Common myeloid progenitor, CD34-positive (primary cell): ENCODE results near the gene ASIC2.

Experiments
- CTCF ChIA-PET: fragments of 350-600 bp; sonication (Branson Sonifier 250); formaldehyde crosslinking; loops from one replicate; lab custom pipeline; 2021; ENCODE audit warnings: antibody characterized with exemption; lab: Charles Lee
- POLR2A ChIA-PET: fragments of 350-600 bp; sonication (Branson Sonifier 250); formaldehyde crosslinking; loops from one replicate; lab custom pipeline; 2021; ENCODE audit warnings: antibody characterized with exemption; lab: Charles Lee
- DNase-seq, 3 donors: peaks; one replicate each; pipeline versions ENCODE4 v3.0.0 to v3.0.0-alpha.2; 2013
- H3K27ac ChIP-seq, 2 experiments: 1 replicate in 1 of 2; 2 replicates in 1 of 2; pipeline ENCODE4 v1.7.0; 2013; ENCODE audit warnings: inconsistent platforms in 2 of 2, low read length in 2 of 2, mild to moderate bottlenecking in 2 of 2, low read depth in 1 of 2, moderate library complexity in 1 of 2; ENCODE audit not compliant: severe bottlenecking in 2 of 2, insufficient read depth in 1 of 2, poor library complexity in 1 of 2
- H3K27me3 ChIP-seq, 5 experiments: replicated peaks in 2 of 5; 1 replicate in 3 of 5; 2 replicates in 2 of 5; pipeline versions ENCODE4 v1.6.1 to v1.7.0; 2013; ENCODE audit warnings: low read length in 4 of 5, mild to moderate bottlenecking in 2 of 5, moderate library complexity in 2 of 5, inconsistent platforms in 1 of 5; ENCODE audit not compliant: insufficient read depth in 5 of 5, control insufficient read depth in 4 of 5
- H3K36me3 ChIP-seq, 4 experiments: 1 replicate in 2 of 4; 2 replicates in 2 of 4; pipeline versions ENCODE4 v1.6.1 to v1.7.0; 2013; ENCODE audit warnings: low read length in 3 of 4, control low read depth in 1 of 4, mild to moderate bottlenecking in 1 of 4; ENCODE audit not compliant: control insufficient read depth in 4 of 4, insufficient read depth in 4 of 4
- H3K4me1 ChIP-seq, 4 experiments: 1 replicate in 3 of 4; 2 replicates in 1 of 4; pipeline versions ENCODE4 v1.6.1 to v1.7.1; 2013; ENCODE audit warnings: low read length in 3 of 4, mild to moderate bottlenecking in 3 of 4, control low read depth in 1 of 4, inconsistent platforms in 1 of 4, moderate library complexity in 1 of 4; ENCODE audit not compliant: control insufficient read depth in 4 of 4, insufficient read depth in 4 of 4; ENCODE audit errors: control extremely low read depth in 1 of 4
- H3K4me3 ChIP-seq, 7 experiments: 1 replicate in 4 of 7; 2 replicates in 3 of 7; pipeline versions ENCODE4 v1.5.1 to v1.7.0; 2013; ENCODE audit warnings: mild to moderate bottlenecking in 7 of 7, low read length in 6 of 7, moderate library complexity in 6 of 7, inconsistent platforms in 2 of 7, low read depth in 2 of 7, control low read depth in 1 of 7; ENCODE audit not compliant: insufficient read depth in 4 of 7, control insufficient read depth in 1 of 7; ENCODE audit errors: extremely low read depth in 1 of 7
- H3K9me3 ChIP-seq, 5 experiments: 1 replicate in 4 of 5; 2 replicates in 1 of 5; pipeline versions ENCODE4 v1.6.1 to v1.7.1; 2013; ENCODE audit warnings: low read length in 4 of 5, mild to moderate bottlenecking in 2 of 5, inconsistent platforms in 1 of 5, low read depth in 1 of 5, moderate library complexity in 1 of 5; ENCODE audit not compliant: control insufficient read depth in 4 of 5, insufficient read depth in 2 of 5; ENCODE audit errors: control extremely low read depth in 1 of 5
- WGBS: methylation state at CpG from one replicate; pipeline ENCODE4 v1.1.5; 2013; ENCODE audit not compliant: insufficient coverage; 5-methylcytosine and 5-hydroxymethylcytosine counted together

Gene ASIC2

DNA sequence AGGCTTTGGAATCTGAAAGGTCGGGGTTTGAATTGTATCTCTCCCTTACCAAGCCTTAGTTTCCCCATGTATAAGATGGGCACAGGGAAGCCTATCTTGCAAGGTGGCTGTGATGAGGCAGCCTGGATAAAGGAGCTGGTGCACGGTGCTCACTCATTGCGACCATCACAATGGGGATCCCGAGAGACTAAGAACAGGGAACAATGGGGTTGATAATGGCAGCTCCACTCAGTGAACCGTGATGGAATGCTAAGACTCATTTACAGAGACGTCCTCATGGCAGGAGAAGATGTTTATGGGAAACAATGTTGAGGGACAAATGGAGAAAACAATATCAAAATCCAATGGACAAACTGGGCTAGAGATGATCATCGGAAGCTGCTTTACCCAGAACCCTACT lies 219.7 kb downstream of the ASIC2 start:
- Histone ChIP-seq H3K4me3 (no peak overlapping the region), H3K4me1 (no peaks in the 10 kb centered on the region), H3K9me3 (peaks cover 0 to 2% (median 0%) of the 10 kb centered on the region in 5 experiments), H3K36me3 (no peaks in the 10 kb centered on the region), H3K27me3 (peaks cover 0 to 12% (median 0%) of the 10 kb centered on the region in 5 experiments), H3K27ac (no peak overlapping the region)
- CTCF ChIA-PET, result interaction anchor here (0.9 kb wide), 1 partner anchor 24 kb away, joined by 3 read pairs; no protein-coding TSS in a partner anchor
- WGBS, result 84% methylated on average over 6 of the region's 7 CpGs
- POLR2A ChIA-PET, result no interaction called here
- DNase-seq, result no peak

GRCh38 chr17:33072421-33073161 lies 220.5 kb downstream of the ASIC2 start:
- peaks cover 0 to 10% (median 0%) of the 10 kb centered on the region in 5 experiments for H3K27me3 ChIP-seq
- WGBS, result 96% methylated on average over 6 of the region's 12 CpGs
- ChIA-PET CTCF (interaction anchor here (0.9 kb wide), 1 partner anchor 23 kb away, joined by 3 read pairs; no protein-coding TSS in a partner anchor), POLR2A (no interaction called here)
- no peaks in the 10 kb centered on the region for H3K36me3 ChIP-seq
- H3K9me3 ChIP-seq, result no peaks in the 10 kb centered on the region
- H3K4me3 ChIP-seq, result no peak overlapping the region
- no peaks in the 10 kb centered on the region for H3K4me1 ChIP-seq
- no peak overlapping the region for H3K27ac ChIP-seq
- no peak for DNase-seq

GRCh38 chr17:33071656-33072055 lies 221.4 kb downstream of the ASIC2 start:
- Histone ChIP-seq H3K27ac (no peak overlapping the region), H3K4me1 (no peaks in the 10 kb centered on the region), H3K36me3 (no peaks in the 10 kb centered on the region), H3K9me3 (no peaks in the 10 kb centered on the region), H3K27me3 (peaks cover 0 to 5% (median 2%) of the 10 kb centered on the region in 5 experiments), H3K4me3 (no peak overlapping the region)
- no peak for DNase-seq
- ChIA-PET CTCF (no interaction called here), POLR2A (no interaction called here)

GRCh38 chr17:33057564-33057963 lies 235.5 kb downstream of the ASIC2 start:
- no peak overlapping the region for H3K4me3 ChIP-seq
- H3K4me1 ChIP-seq, result no peaks in the 10 kb centered on the region
- no peak for DNase-seq
- H3K9me3 ChIP-seq, result no peaks in the 10 kb centered on the region
- CTCF ChIA-PET, result interaction anchor here (1.2 kb wide), 1 partner anchor 10 kb away, joined by 4 read pairs; no protein-coding TSS in a partner anchor
- WGBS, result 100% methylated on average over 2 of the region's 2 CpGs
- POLR2A ChIA-PET, result interaction anchor here (0.7 kb wide), 1 partner anchor 18 kb away, joined by 3 read pairs; no protein-coding TSS in a partner anchor
- H3K27me3 ChIP-seq, result peaks cover 0 to 14% (median 2%) of the 10 kb centered on the region in 5 experiments
- no peak overlapping the region for H3K27ac ChIP-seq
- H3K36me3 ChIP-seq, result no peaks in the 10 kb centered on the region

GRCh38 chr17:33056399-33057146 lies 236.5 kb downstream of the ASIC2 start:
- no peaks in the 10 kb centered on the region for H3K36me3 ChIP-seq
- H3K4me1 ChIP-seq, result no peaks in the 10 kb centered on the region
- ChIA-PET POLR2A (no interaction called here), CTCF (interaction anchor here (1.2 kb wide), 1 partner anchor 9 kb away, joined by 4 read pairs; no protein-coding TSS in a partner anchor)
- WGBS, result 100% methylated on average over 3 of the region's 4 CpGs
- no peak overlapping the region for H3K4me3 ChIP-seq
- DNase-seq, result peak in 1 of 3 donors; percentile 1
- no peak overlapping the region for H3K27ac ChIP-seq
- H3K9me3 ChIP-seq, result no peaks in the 10 kb centered on the region
- peaks cover 0 to 23% (median 2%) of the 10 kb centered on the region in 5 experiments for H3K27me3 ChIP-seq

DNA sequence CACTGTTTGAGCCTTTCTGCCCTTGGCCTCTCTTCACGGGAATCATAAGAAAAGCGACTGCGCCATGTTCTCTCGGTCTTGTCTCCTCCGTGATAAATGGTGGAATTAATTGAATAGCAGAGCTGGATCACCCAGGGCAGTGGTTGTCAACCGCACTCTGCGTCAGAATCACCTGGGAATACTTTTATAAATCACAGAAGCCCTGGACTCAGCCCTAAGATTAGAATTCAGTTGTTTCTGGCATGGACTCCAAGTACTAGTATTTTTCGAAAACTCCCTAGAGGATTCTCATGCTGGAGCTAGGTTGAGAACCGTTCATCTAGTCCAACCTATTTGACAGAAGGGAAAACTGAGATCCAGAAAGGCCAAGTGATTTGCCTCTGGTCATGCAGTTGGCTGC lies 237.3 kb downstream of the ASIC2 start:
- Histone ChIP-seq H3K4me1 (no peaks in the 10 kb centered on the region), H3K9me3 (no peaks in the 10 kb centered on the region), H3K27me3 (peaks cover 0 to 30% (median 5%) of the 10 kb centered on the region in 5 experiments), H3K36me3 (no peaks in the 10 kb centered on the region), H3K27ac (no peak overlapping the region), H3K4me3 (no peak overlapping the region)
- POLR2A ChIA-PET, result no interaction called here
- no peak for DNase-seq
- CTCF ChIA-PET, result no interaction called here
- 99% methylated on average over 9 of the region's 9 CpGs for WGBS

- no peak for DNase-seq
- H3K27ac ChIP-seq, result no peak overlapping the region
- 58% methylated on average over 8 of the region's 9 CpGs for WGBS
- ChIA-PET POLR2A (no interaction called here), CTCF (no interaction called here)
- no peaks in the 10 kb centered on the region for H3K9me3 ChIP-seq
- H3K4me1 ChIP-seq, result no peaks in the 10 kb centered on the region
- no peak overlapping the region for H3K4me3 ChIP-seq
- peaks cover 0 to 30% (median 5%) of the 10 kb centered on the region in 5 experiments for H3K27me3 ChIP-seq
- H3K36me3 ChIP-seq, result no peaks in the 10 kb centered on the region
Measured at GRCh38 chr17:33055171-33055611, 237.9 kb downstream of the ASIC2 start.
